Lung microvascular endothelial cell (primary cell): Measurements from ENCODE around the gene CD101. TPM values are rescaled to one million over a fixed set of nuclear protein-coding genes. Genes with fewer than 3 reads are reported as not detected.

ENCODE experiments used
- DNase-seq, 2 donors: peaks; one replicate each; pipeline versions ENCODE4 v3.0.0 to v3.0.0-alpha.2; 2010; ENCODE audit warnings: low read depth in 2 of 2
- total RNA-seq: library from RNA; depleted of rRNA; stranded (reverse); fragments of >200 nt; gene quantifications from 2 replicates; pipeline ENCODE4 v1.2.1, GENCODE V29; 2014

The CD101 gene
- total RNA-seq, 1 donor from 2014 or later, result under 0.01 TPM

DNA sequence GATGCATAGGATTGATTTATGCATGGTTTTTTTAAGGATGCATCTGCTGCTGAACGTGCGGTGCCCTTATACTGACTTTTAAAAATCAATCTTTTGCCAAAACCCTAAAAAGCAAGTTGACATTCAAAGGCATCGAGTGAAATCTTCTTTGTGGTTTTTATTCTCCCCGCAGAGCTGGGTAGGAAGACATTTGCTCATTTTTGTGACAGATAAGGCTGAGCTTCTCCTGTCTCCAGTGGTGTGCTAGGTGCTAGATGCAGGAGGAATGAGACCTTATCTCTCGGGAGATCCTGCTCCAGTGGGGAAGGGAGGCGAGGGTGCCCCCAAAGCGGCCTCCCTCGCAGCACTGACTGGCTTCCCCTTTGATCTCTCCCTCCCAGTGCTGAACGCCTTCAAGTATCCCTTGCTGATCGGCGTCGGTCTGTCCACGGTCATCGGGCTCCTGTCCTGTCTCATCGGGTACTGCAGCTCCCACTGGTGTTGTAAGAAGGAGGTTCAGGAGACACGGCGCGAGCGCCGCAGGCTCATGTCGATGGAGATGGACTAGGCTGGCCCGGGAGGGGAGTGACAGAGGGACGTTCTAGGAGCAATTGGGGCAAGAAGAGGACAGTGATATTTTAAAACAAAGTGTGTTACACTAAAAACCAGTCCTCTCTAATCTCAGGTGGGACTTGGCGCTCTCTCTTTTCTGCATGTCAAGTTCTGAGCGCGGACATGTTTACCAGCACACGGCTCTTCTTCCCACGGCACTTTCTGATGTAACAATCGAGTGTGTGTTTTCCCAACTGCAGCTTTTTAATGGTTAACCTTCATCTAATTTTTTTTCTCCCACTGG is 14.9 kb upstream of the CD101 start:
- DNase-seq, result no peak

DNA sequence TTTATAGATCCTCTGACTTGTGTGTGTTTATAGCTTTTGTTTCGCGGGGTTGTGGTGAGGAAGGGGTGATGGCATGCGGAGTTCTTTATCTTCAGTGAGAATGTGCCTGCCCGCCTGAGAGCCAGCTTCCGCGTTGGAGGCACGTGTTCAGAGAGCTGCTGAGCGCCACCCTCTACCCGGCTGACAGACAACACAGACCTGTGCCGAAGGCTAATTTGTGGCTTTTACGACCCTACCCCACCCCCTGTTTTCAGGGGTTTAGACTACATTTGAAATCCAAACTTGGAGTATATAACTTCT is 14.4 kb upstream of the CD101 start:
- DNase-seq, result no peak

DNA sequence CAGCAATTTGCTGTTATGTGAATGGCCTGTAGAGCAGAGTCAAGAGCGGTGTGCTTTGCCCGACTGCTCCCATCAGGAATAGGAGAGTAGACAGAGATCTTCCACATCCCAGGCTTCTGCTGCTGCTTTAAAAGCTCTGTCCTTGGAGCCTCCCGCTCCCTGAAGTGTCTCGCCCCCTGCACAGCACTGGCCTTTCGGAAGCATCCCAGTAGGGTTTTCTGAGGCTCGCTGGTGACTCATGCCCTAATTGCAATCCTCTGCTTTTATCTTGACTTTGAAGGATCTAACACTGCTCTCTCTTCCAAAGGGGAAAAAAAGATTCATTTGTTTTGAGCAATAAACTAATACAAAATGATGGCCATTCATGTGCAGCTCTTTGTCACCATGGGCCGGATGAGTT is 13.3 kb upstream of the CD101 start:
- no peak for DNase-seq

DNA sequence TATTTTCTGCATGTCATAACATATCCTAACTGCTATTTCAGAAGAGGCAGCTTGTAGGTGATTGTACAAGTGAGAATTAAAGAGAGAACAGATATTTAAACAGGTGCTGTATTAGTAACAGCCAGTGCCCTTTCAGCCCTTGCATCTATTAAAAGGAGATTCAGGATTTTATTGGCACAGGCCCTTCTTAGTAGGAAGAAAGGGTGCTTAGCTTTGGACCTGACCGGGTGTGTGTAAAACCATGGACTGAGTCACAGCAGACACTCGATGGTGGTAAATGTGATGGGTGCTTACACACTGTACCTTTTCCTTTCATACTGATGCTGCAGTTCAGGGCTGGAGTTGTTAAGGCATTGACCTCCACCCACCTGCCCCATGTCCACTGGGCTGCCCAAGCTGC is 12.7 kb upstream of the CD101 start:
- DNase-seq, result no peak

DNA sequence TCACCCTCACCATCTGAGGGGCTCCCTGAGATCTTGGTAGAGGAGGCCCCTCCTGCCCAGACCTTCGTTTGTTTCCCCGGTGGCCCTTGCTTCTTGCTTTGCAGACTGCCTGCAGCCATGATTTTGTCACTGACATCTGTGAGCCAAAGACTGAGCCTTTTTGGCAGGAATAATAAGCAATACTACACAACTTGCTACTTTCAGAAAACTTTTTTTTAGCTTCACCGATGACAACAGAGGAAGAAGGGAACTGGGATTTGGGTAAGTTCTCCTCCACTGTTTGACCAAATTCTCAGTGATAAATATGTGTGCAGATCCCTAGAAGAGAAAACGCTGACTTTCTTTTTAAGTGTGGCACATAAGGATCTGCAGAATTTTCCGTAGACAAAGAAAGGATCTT is 11.7 kb upstream of the CD101 start:
- no peak for DNase-seq

DNA sequence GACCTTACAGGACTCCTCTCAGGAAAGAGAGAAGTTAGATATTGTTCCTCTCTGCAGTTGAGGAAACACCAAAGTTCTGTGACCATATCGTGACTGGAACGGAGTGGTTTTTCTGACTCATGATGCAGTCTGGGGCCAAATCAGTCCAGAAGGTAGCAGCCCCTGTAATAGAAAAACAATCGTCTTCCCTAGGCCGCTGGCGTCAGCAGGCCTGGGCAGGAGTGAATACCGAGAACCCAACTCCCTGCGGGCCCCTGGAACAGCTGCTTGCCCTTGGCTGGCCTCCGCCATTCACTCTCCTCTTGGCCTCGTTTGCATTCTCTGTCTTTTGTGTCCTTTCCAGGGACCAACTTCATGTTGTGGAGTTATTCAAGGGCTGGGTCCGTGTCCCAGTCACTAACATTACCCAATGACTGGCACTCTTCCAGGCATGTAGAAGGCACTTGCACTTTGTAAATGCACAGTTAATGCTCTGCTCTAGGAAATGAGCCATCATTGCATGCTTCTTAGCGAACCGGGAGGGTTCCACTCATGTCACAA is 10.9 kb upstream of the CD101 start:
- DNase-seq, result peak; percentile 47 to 98

DNA sequence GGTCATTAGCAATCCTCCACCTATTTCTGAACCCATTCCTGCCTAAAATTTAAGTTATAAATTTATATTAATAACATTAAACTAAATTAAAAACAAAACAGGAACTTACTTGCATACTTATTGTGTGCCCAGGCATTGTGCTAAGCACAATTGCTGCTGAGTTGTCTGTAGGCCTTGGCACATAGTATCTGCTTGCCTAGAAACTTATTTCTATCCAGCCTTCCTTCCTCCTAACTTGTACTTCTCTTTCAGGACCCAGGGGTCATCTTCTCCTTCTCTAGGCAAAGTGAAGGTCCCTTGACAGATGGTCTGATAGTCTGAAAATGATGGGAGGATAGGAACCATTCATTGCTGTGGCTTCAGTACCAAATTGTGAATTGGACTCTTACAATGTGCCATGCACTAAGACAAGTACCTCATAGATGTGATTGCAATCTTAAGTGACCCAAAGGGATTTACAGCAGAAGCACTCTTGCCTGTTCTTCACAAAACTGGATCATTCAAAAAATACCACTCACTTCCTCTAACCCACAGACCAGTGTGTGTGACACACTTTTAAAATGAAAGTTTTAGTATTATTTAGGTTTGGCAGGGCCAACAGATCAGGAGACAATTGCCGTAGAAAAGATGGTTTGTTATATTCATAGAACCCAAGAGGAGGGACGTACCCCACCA is 10.3 kb upstream of the CD101 start:
- DNase-seq, result no peak

DNA sequence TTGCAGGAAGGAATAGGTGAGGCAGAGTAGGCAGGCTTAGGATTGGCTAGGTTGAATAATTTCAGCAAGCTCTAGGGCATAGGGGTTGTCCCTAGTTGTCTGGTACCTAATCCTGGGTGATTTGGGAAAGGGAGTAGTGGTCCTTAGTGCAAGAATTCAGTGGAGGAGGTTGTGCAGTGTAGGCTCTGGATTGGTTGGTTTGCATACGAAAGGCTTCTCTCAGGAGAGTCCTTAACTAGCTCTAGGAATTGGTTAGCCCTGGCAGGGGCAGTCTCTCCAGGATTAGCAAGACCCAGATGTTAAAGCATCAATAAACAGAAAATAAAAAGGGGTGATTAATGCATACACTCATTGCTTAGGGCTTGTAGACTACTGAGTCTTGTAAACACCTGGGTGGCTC is 9.6 kb upstream of the CD101 start:
- no peak for DNase-seq

DNA sequence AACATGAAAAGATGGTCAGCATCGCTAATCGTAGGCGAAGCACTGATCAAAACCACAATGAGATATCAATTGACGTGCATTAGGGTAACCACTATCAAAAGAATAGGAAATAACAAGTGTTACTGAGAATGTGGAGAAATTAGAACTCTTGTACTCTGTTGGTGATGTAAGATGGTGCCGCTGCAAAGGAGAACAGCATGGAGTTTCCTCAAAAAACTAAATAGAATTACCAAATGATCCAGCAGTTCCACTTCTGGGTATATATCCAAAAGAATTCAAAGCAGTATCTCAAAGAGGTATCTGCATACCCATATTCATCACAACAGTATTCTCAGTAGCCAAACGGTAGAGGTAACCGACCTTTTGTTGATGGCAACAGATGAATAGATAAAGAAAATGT is 8.3 kb upstream of the CD101 start:
- DNase-seq, result no peak

DNA sequence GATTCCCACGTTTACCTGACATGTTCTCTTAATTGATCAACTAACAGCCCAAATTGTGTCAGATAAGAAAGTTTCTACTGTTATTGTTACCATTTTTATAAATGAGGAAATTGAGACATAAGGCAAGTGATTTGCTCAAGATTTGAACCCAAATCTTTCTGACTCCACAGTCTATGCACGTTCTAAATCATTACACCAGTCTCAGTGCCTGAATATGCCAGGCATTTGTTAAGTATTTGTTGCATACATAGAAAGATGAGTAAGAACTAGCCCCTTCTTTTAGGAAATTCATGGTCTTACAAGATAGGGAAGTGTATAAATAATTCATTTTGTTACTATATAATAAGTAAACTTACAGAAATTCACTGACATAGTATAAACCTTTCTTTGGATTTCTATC is 7.1 kb upstream of the CD101 start:
- DNase-seq, result no peak

DNA sequence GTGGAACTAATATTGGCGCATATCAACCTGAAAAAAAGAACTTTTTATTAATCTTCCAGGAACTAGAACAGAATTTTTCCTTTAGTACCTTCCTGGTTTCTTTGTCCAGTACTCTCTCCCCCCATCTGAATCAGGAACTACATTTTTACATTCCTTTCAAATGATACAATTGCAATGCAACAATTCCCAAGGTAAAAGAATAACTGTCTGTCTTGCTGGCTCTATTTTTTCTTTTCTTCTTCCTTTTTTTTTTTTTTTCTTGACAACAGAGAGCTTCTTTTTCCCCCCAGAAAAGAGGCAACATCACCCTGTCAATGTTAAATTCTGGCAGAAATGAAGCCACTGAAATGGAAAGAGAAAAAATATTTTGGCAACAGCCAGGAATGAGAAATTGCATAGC is 4.5 kb upstream of the CD101 start:
- DNase-seq, result peak in 1 of 2 donors; percentile 56

DNA sequence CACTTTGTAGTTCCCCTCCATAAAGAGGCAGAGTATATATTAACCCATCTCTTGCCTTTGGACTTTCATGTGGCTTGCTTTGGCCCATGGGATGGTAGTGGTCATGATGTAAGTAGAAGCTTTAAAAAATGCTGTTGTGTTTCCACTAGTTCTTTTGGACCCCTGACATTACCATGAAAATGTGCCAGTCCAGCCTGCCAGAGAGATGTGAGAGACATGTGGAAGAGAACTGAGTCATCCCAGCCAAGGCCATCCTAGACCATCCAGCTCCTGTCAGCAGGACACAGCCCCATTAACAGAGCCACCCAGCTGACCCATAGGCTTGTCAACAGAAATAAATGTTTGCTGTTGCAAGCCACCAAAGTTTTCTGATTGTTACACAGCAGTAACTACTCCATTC is 3.9 kb upstream of the CD101 start:
- DNase-seq, result peak in 1 of 2 donors; percentile 14

DNA sequence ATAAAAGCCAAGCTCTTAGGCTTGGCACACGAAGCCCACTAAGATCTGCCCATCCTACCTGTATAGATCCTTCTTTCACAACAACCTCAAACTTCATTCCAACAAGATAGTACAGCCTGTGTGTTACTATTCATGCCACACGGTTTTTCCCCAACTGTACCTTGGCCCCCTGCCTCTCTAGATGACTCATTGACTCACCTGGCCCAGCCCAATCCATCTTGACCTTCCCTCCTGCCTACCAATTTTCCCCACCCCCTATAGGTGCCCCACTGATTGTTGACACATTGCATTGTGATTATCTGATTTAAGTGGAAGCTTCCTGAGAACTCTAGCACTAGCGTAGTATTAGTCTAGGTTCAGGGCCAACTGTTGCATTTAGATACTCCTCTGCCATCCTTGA is 2.0 kb upstream of the CD101 start:
- DNase-seq, result no peak

DNA sequence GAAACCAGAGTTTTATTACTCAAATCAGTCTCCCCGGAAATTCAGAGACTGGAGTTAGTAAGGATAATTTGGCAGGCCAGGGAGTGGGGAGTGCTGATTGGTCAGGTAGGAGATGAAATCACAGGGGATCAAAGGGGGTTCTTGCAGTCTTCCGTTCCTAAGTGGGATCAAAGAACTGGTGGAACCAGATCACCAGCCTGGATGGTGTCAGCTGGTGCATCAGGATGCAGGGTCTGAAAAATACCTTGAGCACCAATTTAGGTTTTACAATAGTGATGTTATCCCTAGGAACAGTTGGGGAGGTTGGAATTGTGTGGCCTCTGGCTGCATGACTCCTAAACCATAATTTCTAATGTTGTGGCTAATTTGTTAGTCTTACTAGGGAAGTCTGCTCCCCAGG is 1.4 kb upstream of the CD101 start:
- DNase-seq, result no peak

DNA sequence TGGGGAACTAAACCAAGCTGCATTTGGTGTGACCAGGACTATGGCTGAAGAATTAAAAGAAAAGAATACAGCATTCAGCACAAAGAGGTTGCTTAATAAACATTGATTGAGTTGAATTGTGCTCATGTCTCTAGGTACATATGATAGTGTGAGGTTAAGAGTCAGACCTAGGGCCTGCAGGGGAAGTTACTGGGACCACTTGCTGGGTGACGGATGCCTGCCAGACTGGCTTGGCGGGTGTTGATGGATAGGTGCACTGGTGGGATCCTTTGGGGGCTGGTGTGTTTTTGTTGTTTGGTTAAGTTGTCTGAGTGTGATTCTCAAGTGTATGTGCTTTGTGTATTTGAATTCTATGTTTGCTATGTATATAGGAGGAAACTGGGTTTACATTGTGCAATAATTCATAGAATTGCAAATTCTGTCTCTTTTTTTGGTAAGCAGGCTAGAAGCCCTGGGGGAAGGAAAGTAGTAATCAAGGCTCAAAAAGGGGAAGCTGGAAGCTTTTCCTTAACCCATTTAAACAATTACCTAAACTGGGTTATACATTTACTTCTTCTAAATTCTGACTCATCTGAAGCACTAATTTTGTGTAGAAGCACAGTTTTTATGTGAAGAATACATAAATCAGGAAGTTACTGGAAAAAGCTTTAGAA is 1.8 kb downstream of the CD101 start:
- no peak for DNase-seq

DNA sequence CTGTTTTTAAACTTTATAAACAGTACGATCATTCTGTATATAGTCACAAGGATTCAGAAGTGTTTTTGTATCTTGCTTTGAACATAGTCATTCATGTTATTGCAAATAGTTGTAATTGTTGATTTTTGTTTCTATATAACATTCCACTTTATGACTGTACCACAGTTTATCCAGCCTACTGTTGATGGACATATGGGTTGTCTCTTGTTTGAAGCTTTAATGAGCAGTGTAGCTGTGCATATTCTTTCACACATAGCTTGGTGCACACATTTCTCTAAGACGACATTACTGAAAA is 6.1 kb downstream of the CD101 start:
- DNase-seq, result no peak

DNA sequence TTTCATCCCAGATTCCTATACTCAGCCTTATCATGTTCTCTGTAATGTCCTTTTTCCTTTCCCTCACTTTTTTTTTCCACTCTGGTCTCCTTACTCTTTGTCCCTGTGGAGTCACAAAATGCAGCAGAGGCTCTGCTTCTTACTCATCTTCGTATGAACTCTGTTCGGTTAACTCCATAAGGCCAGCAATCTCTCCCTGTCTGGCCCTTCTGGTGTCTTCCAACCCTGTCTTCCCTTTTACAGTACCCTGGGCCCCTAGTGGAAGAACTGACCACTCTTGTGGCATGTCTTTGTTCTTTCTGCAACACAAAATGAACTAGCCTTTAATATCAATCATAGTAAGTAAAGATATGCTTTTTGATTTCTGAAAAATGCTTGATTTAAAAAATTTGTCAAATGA is 7.1 kb downstream of the CD101 start:
- no peak for DNase-seq

DNA sequence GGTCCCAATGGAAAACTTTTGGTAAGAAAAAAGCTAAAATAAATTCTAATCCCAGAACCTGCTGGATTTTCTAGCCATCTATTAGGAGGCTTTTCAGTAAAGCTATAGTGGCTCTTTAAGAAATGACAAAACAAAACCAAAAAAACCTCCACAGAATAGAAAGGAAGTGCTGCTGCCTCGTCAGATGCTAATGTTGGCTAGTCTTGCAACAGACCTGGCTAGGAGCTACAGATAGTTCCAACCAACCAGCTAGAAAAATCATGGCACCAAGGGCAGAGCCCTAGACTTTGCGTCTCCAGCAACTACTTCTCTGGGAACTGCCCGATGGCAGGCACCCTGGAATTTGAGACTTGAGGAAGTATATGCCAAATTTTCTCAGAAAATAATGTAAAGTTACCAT is 7.6 kb downstream of the CD101 start:
- DNase-seq, result peak in 1 of 2 donors; percentile 42

DNA sequence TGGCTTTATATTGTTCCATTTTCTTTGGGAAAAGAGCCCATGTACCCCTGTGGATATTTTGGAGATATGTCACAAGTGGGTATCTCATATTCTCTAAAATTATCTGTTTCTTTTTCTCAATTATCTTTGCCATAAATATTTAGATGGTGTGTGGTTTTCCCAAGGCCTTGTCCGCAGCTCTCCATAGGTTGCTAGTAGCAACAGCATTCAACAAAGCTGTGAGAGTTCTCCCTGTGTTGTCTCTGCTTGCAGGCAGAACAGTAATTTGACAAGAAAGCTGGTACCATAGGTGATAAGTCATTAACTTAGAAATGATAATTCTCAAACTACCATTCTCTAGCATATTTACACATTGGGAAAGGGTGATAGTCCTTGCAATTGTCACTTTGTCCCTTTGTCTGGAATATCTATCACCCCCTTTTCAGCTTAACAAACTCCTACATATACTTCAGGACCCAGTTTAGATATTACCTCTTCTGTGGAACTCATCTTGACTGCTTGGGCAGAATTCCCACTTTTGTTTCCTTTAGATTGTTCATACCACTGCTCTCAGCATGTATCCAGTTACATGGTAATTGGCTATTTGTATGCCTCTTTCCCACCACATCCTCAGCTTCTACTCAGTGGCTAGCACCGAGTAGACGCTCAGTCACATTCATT is 8.9 kb downstream of the CD101 start:
- no peak for DNase-seq

DNA sequence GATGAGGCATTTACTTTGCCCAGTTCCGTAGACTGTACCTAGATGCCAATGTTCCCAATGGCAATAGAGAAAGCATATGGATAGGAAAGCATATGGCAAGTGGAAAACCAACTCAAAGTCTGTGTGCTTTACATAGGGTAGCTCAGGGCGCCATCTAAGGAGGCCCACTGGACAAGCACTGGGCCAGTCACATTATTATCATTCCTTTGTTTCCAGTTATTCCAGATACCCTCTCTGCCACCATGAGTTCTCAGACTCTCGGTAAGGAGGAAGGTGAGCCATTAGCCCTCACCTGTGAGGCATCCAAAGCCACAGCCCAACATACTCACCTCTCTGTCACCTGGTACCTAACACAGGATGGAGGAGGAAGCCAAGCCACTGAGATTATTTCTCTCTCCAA is 9.8 kb downstream of the CD101 start:
- no peak for DNase-seq

DNA sequence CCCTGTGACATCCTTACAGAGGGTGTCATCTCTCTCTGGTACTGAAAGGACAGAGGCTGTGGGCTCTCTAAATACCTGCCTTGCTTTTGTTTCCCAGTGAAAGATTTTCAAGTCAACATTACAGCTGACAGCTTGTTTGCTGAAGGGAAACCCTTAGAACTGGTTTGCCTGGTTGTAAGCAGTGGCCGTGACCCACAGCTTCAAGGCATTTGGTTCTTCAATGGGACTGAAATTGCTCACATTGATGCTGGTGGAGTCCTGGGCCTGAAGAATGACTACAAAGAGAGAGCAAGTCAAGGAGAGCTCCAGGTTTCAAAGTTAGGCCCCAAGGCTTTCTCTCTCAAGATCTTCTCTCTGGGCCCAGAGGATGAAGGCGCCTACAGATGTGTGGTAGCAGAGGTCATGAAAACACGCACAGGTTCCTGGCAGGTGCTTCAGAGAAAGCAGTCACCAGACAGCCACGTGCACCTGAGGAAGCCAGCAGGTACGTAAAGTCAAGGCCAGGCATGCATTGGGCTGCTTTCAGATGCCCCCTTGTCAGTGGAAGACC is 11.8 kb downstream of the CD101 start:
- DNase-seq, result no peak

DNA sequence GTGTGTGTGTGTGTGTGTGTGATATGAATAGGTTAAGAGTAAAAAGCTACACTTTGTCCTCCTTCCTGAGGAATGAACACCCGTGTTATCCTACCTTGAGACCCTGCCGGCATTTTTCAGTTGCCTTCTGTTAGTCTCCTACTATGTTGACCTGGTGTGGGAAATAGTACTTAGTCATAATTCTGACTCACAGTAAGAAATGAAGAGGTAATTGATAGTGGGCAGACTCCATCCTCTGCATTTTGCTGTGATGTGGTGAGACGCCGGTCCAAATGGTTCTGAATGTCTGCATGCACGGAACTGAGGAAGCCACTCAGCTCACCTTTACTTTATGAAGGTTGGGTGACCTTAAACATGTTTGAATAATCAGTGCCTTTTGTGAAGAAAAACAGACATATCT is 12.6 kb downstream of the CD101 start:
- DNase-seq, result no peak
